ENCODE data around the gene ASCL3.
A peak's percentile ranks its signal among the peaks of the same experiment; 100 is the strongest.
"Not testable (repeated sequence)": the region's sequence is repeated elsewhere in the genome, so short reads cannot be mapped to it uniquely, and the experiment has no call there.

ASCL3 gene

DNA sequence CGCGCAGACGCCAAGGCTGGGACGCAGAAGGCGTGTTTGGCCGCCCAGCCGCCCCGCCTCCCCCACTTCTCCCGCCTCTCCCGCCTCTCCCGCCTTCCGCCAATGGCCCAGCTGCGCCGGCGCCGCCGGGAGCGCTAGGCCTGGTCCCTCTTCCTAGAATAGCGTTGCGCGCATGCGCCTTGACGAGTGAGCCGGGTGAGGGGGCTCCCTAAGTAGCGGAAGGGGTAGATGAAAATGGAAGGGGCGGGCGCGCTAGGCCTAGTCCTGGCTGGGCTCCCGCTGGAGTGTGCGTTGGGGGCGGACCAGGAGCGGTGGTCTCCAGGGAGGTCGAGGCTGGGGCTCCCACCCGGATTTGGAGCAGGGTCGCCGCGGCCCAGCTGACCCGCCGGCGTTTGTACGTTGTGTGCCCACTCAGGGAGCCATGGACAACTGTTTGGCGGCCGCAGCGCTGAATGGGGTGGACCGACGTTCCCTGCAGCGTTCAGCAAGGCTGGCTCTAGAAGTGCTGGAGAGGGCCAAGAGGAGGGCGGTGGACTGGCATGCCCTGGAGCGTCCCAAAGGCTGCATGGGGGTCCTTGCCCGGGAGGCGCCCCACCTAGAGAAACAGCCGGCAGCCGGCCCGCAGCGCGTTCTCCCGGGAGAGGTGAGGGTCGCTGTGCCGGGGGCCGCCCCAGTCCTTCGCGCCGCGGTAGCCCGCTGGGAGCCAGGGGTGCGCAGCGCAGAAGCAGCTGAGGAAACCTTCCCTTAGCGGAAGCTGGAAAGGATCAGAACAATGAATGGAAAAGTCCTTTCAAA, 31.6 kb downstream of the ASCL3 start, which contains the start of gene AKIP1:
TSS of gene AKIP1 (plus strand) at position 161 of the 795 bp plus-strand sequence. CDS start at position 422, 261 bp downstream.
- peak within 1 kb of the TSS; percentile 79 for H3K4me3 ChIP-seq (ENCODE audit: low read length)
- no peak for TF ChIP-seq ZNF274 (IDR thresholded peaks at IDR 0.05; ENCODE audit: low read depth, low read length)

DNA sequence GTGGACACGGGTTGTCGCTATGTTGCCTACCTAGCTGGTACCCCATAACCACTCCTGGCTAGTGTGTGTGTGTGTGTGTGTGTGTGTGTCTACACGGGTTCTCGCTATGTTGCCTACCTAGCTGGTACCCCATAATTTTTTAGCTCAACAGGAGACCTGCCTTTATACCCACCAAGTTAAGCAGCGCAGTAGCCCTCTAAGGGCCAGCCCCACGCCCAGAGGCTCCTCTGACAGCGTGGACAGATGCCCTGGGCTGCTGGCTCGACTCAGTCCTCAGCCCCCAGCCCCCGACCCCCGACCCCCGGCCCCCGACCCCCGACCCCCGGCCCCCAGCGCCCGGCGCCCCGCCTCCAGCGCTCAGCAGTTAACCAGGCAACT, 32.2 kb downstream of the ASCL3 start:
- no peak for TF ChIP-seq ZNF274 (IDR thresholded peaks at IDR 0.05; ENCODE audit: low read depth, low read length)
- H3K4me3 ChIP-seq (ENCODE audit: low read length) = peak overlapping the region; percentile 51; the same call in 1 of the 2 replicates

DNA sequence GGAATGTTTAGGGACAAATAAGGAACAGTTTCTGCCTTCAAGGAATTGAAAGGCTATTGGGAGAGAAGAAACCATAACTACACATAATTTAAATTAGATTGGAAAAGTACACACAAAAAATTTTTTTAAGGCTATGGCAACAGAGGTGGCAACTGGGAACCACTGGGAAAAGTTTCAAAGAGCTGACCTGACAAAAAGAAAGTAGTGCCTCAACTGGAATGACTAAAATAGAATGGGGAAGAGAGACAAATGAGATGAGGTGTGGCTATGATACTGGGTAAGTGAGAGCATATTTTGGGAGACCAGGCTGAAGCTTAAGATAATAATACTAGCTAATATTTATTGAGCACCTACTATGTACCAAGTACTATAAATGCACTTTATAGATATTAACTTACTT, 34.7 kb downstream of the ASCL3 start:
- TF ChIP-seq ZNF274 (IDR thresholded peaks at IDR 0.05; ENCODE audit: low read depth, low read length) = no peak
- no peak overlapping the region for H3K4me3 ChIP-seq (ENCODE audit: low read length)

DNA sequence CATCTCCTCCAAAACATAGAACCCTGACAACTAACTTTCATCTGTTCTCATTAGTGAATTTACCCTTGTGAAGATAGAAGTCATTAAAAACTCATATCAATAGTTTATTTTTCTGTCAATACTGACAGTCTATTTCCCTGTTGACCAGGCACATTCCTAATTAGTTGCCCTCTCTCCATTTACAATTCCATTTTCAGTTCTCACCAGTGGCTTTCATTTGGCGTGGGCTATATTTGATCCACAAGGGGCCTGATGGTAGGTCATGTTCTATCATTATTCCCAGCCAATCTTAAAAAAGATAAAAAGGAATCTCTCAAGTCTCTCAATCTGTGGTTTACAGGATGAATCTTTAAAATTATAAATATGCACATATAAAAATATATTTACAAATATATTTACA, 35.7 kb downstream of the ASCL3 start:
- no peak for TF ChIP-seq ZNF274 (IDR thresholded peaks at IDR 0.05; ENCODE audit: low read depth, low read length)
- H3K4me3 ChIP-seq (ENCODE audit: low read length) = no peak overlapping the region

DNA sequence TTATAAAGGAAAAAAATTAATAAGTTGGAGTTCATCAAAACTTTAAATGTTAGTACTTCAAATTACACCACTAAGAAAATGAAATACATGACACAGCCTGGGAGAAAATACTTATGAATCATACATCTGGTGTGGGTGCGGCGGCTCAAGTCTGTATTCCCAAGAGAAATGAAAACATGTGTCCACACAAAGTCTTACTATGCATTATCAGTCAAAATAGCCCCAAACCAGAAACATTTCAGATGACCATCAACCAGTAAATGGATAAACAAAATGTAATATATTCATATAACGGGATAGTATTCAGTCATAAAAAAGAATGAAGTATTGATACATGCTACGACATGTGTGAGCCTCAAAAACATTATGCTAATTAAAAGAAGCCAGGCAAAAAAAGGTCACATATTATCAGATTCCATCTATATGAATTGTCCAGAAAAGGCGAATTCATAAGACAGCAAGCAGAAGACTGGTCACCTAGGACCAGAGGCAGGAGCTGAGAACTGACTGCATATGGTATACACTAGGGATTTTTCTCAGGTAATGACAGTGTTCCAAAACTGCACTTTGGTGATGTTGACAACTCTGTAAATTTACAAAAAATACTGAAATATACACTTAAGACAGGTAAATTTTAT, 37.2 kb downstream of the ASCL3 start:
- H3K4me3 ChIP-seq (ENCODE audit: low read length) = no peak overlapping the region
- no peak for TF ChIP-seq ZNF274 (IDR thresholded peaks at IDR 0.05; ENCODE audit: low read depth, low read length)

DNA sequence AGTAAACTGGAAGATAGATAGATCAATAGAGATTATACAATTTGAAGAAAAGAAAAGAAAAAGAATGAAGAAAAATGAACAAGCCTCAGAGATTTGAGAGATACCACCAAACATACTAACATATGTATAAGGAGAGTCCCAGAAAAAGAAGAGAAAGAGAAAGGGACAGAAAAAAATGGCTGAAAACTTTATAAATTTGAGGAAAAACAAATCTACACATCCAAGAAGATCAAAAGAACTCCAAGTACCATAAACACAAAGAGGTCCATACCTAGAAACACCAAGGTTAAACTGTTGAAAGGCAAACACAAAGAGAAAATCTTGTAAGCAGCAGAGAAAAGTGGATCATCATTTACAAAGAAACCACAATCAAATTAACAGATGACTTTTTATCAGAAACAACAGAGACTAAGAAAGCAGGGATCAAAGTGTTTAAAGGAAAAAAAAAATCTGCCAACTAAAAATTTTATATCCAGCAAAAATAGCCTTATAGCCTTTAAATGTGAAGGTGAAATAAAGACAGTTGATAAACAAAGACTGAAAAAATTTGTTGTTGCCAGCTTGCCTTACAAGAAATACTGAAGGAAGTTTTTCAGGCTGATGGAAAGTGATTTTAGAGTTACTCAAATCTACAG, 43.6 kb downstream of the ASCL3 start:
- TF ChIP-seq ZNF274 (IDR thresholded peaks at IDR 0.05; ENCODE audit: low read depth, low read length) = no peak
- H3K4me3 ChIP-seq (ENCODE audit: low read length) = no peak overlapping the region

DNA sequence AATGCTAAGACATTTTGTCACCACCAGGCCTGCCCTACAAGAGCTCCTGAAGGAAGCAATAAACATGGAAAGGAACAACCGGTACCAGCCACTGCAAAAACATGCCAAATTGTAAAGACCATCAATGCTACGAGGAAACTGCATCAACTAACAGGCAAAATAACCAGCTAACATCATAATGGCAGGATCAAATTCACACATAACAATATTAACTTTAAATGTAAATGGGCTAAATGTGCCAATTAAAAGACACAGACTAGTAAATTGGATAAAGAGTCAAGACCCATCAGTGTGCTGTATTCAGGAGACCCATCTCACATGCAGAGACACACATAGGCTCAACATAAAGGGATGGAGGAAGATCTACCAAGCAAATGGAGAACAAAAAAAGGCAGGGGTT, 51.6 kb downstream of the ASCL3 start:
- H3K4me3 ChIP-seq (ENCODE audit: low read length) = not testable (repeated sequence)
